PC-9 (cell line): Measurements from ENCODE around the gene ALX4. TPM values are rescaled to one million over a fixed set of nuclear protein-coding genes. Genes with fewer than 3 reads are reported as not detected.

Source experiments
- BruUV-seq: library from RNA; stranded (reverse); fragments of 400-500 nt; replicated peaks from 2 replicates; lab custom pipeline; 2021; lab: Mats Ljungman, UMichigan
- CTCF ChIA-PET: fragments of 300-600 bp; sonication (Branson Sonifier 250); formaldehyde crosslinking; loops from one replicate; lab custom pipeline; 2022; ENCODE audit warnings: antibody characterized with exemption; lab: Charles Lee
- POLR2A ChIA-PET: fragments of 300-600 bp; sonication (Branson Sonifier 250); formaldehyde crosslinking; loops from one replicate; lab custom pipeline; 2022; ENCODE audit warnings: antibody characterized with exemption; ENCODE audit not compliant: unreplicated experiment; lab: Charles Lee
- DNase-seq, 2 experiments: peaks; one replicate each; pipeline versions ENCODE4 v3.0.0 to v3.0.0-alpha.2; 2015 to 2022; ENCODE audit warnings: mixed read lengths in 1 of 2
- H2AFZ ChIP-seq: fragments of 200-600 bp; sonication (generic); 2 replicates; pipeline ENCODE4 v1.8.1; 2017; ENCODE audit warnings: antibody characterized with exemption
- H3F3A ChIP-seq: fragments of 200-600 bp; sonication (generic); 2 replicates; pipeline ENCODE4 v1.8.1; 2017; ENCODE audit warnings: antibody characterized with exemption, mild to moderate bottlenecking, low read depth; ENCODE audit not compliant: insufficient read depth
- H3K27ac ChIP-seq: fragments of 200-600 bp; sonication (generic); 2 replicates; pipeline ENCODE4 v1.6.1; 2016; ENCODE audit warnings: mixed run types
- H3K27me3 ChIP-seq: fragments of 200-600 bp; sonication (generic); 2 replicates; pipeline ENCODE4 v1.6.1; 2016; ENCODE audit warnings: low read depth, mixed run types; ENCODE audit not compliant: insufficient read depth
- H3K36me3 ChIP-seq: fragments of 200-600 bp; sonication (generic); 2 replicates; pipeline ENCODE4 v1.6.1; 2016; ENCODE audit warnings: low read depth, mixed run types
- H3K4me1 ChIP-seq: fragments of 200-600 bp; sonication (generic); replicated peaks from 2 replicates; pipeline ENCODE4 v1.6.1; 2016; ENCODE audit warnings: mixed run types; ENCODE audit not compliant: insufficient read depth
- H3K4me2 ChIP-seq: fragments of 200-600 bp; sonication (generic); 2 replicates; pipeline ENCODE4 v1.6.1; 2017; ENCODE audit warnings: mixed run types
- H3K4me3 ChIP-seq: fragments of 200-600 bp; sonication (generic); 2 replicates; pipeline ENCODE4 v1.6.1; 2016; ENCODE audit warnings: mixed run types
- H3K79me2 ChIP-seq: fragments of 200-600 bp; sonication (generic); 2 replicates; pipeline ENCODE4 v1.6.1; 2017; ENCODE audit warnings: low read depth, mixed run types
- H3K9me2 ChIP-seq: fragments of 200-600 bp; sonication (generic); 2 replicates; pipeline ENCODE4 v1.8.1; 2017; ENCODE audit warnings: mild to moderate bottlenecking; ENCODE audit not compliant: insufficient read depth
- H3K9me3 ChIP-seq: fragments of 200-600 bp; sonication (generic); 2 replicates; pipeline ENCODE4 v1.8.1; 2016; ENCODE audit warnings: low read depth; ENCODE audit not compliant: insufficient read depth
- H4K20me1 ChIP-seq: fragments of 200-600 bp; sonication (generic); 2 replicates; pipeline ENCODE4 v1.8.1; 2017; ENCODE audit not compliant: insufficient read depth
- CTCF ChIP-seq: fragments of 200-600 bp; sonication (generic); conservative IDR thresholded peaks from 2 replicates; pipeline ENCODE4 v1.6.1; 2017; ENCODE audit warnings: mixed run types, antibody characterized with exemption, mild to moderate bottlenecking, moderate library complexity
- EZH2 ChIP-seq: fragments of 200-600 bp; sonication (generic); IDR thresholded peaks from 2 replicates; pipeline ENCODE4 v1.8.0; 2017; ENCODE audit warnings: antibody characterized with exemption, low read depth
- intact Hi-C: fragments of 100-400 bp; cut with micrococcal nuclease; formaldehyde crosslinking; loops from one replicate; pipeline ENCODE4 v1.10.0; 2022; ENCODE audit not compliant: unreplicated experiment
- total RNA-seq: library from RNA; stranded (reverse); gene quantifications from 2 replicates; pipeline ENCODE4 v1.2.3, GENCODE V29; 2021

The ALX4 gene
- total RNA-seq, 1 experiment from 2014 or later = not detected

GRCh38 chr11:44348114-44348513 is 38.2 kb upstream of the ALX4 start:
- intact Hi-C loops = no loop called here
- Histone ChIP-seq H3K4me2 (no peak overlapping the region), H3F3A (no peaks in the 10 kb centered on the region), H3K36me3 (no peaks in the 10 kb centered on the region), H3K4me3 (no peak overlapping the region), H2AFZ (no peak overlapping the region), H3K79me2 (no peaks in the 10 kb centered on the region), H4K20me1 (no peaks in the 10 kb centered on the region; the same call in 1 of the 2 replicates), H3K9me3 (no peaks in the 10 kb centered on the region), H3K4me1 (no peaks in the 10 kb centered on the region), H3K27ac (no peak overlapping the region), H3K9me2 (no peaks in the 10 kb centered on the region), H3K27me3 (peaks cover 29% of the 10 kb centered on the region)
- TF ChIP-seq CTCF = no peak
- no peak for TF ChIP-seq EZH2
- BruUV-seq = no TSS peak
- CTCF ChIA-PET = no interaction called here
- POLR2A ChIA-PET = no interaction called here
- DNase-seq = no peak

- H3K4me2 ChIP-seq = no peak overlapping the region
- H3K4me3 ChIP-seq = no peak overlapping the region
- no peak for TF ChIP-seq CTCF
- TF ChIP-seq EZH2 = no peak
- ChIA-PET CTCF (no interaction called here), POLR2A (no interaction called here)
- no peak overlapping the region for H2AFZ ChIP-seq
- H3K4me1 ChIP-seq = no peaks in the 10 kb centered on the region
- H3K27me3 ChIP-seq = peaks cover 29% of the 10 kb centered on the region
- no peak for DNase-seq
- BruUV-seq = no TSS peak
- H3K9me3 ChIP-seq = no peaks in the 10 kb centered on the region
- intact Hi-C loops = no loop called here
- H3K79me2 ChIP-seq = no peaks in the 10 kb centered on the region
- no peaks in the 10 kb centered on the region; the same call in 1 of the 2 replicates for H4K20me1 ChIP-seq
- no peaks in the 10 kb centered on the region for H3K36me3 ChIP-seq
- no peak overlapping the region for H3K27ac ChIP-seq
- no peaks in the 10 kb centered on the region for H3K9me2 ChIP-seq
- H3F3A ChIP-seq = no peaks in the 10 kb centered on the region
These were observed 37.6 kb upstream of the ALX4 start for GRCh38 chr11:44347538-44347937.

- ChIA-PET CTCF (no interaction called here), POLR2A (no interaction called here)
- Histone ChIP-seq H3K79me2 (no peaks in the 10 kb centered on the region), H2AFZ (no peak overlapping the region), H4K20me1 (no peaks in the 10 kb centered on the region; the same call in 1 of the 2 replicates), H3K27me3 (peaks cover 29% of the 10 kb centered on the region), H3F3A (no peaks in the 10 kb centered on the region), H3K27ac (no peak overlapping the region), H3K36me3 (no peaks in the 10 kb centered on the region), H3K4me3 (no peak overlapping the region), H3K9me3 (no peaks in the 10 kb centered on the region), H3K9me2 (no peaks in the 10 kb centered on the region), H3K4me2 (no peak overlapping the region), H3K4me1 (no peaks in the 10 kb centered on the region)
- intact Hi-C loops = no loop called here
- TF ChIP-seq CTCF = no peak
- TF ChIP-seq EZH2 = no peak
- no TSS peak for BruUV-seq
- no peak for DNase-seq
These were observed 37.0 kb upstream of the ALX4 start for GRCh38 chr11:44346983-44347382.
